Endothelial cell of umbilical vein (primary cell): ENCODE results near the gene PPFIBP2. TPM values are rescaled to one million over a fixed set of nuclear protein-coding genes. Genes with fewer than 3 reads are reported as not detected.

Experiments
- BruUV-seq: library from RNA; stranded (reverse); fragments of 400-500 nt; replicated peaks from 2 replicates; lab custom pipeline; 2021; lab: Mats Ljungman, UMichigan
- CTCF ChIA-PET: fragments of 300-600, 350-600 bp; sonication (Branson Sonifier 250); formaldehyde crosslinking; loops from one replicate; lab custom pipeline; 2021; ENCODE audit warnings: antibody characterized with exemption, inconsistent platforms; lab: Charles Lee
- POLR2A ChIA-PET: fragments of 300-600, 350-600 bp; sonication (Branson Sonifier 250); formaldehyde crosslinking; loops from one replicate; lab custom pipeline; 2021; ENCODE audit warnings: antibody characterized with exemption, inconsistent platforms; lab: Charles Lee
- DNase-seq: peaks from one replicate; pipeline ENCODE4 v3.0.0-alpha.2; 2011; ENCODE audit warnings: low read depth, low spot score
- FAIRE-seq: peaks from 2 replicates; lab custom pipeline; 2011; peaks lifted over from hg19 to GRCh38; lab: Jason Lieb, UNC
- H2AFZ ChIP-seq: 2 replicates; pipeline ENCODE4 v1.6.0; 2012; ENCODE audit warnings: low read depth, low read length, control low read depth, inconsistent platforms
- H3K27ac ChIP-seq: 2 replicates; pipeline ENCODE4 v1.5.1; 2011; ENCODE audit warnings: low read depth, mild to moderate bottlenecking, control low read depth, low read length, moderate library complexity; ENCODE audit not compliant: insufficient read depth
- H3K27me3 ChIP-seq, 2 experiments: 2 replicates each; pipeline versions ENCODE4 v1.6.0 to v1.6.1; 2011; ENCODE audit warnings: low read length in 2 of 2, mixed read lengths in 1 of 2; ENCODE audit not compliant: control insufficient read depth in 2 of 2, insufficient read depth in 2 of 2
- H3K36me3 ChIP-seq, 2 experiments: 2 replicates in 1 of 2; 3 replicates in 1 of 2; pipeline ENCODE4 v1.5.1; 2011; ENCODE audit warnings: low read length in 2 of 2, mild to moderate bottlenecking in 1 of 2, moderate library complexity in 1 of 2; ENCODE audit not compliant: control insufficient read depth in 2 of 2, insufficient read depth in 2 of 2; ENCODE audit errors: extremely low read depth in 1 of 2
- H3K4me1 ChIP-seq: 3 replicates; pipeline ENCODE4 v1.5.1; 2011; ENCODE audit warnings: mild to moderate bottlenecking, low read length; ENCODE audit not compliant: control insufficient read depth, insufficient read depth; ENCODE audit errors: extremely low read depth
- H3K4me2 ChIP-seq: 2 replicates; pipeline ENCODE4 v1.6.1; 2011; ENCODE audit warnings: low read length, control low read depth, mixed read lengths; ENCODE audit not compliant: insufficient read depth
- H3K4me3 ChIP-seq, 3 experiments: fragments of 200-600 bp in 1 of 3; sonication (generic), shearing (Covaris generic) in 1 of 3; replicated peaks in 1 of 3; 2 replicates each; pipeline ENCODE4 v1.5.1; 2011 to 2016; ENCODE audit warnings: control low read depth in 3 of 3, low read length in 3 of 3, mild to moderate bottlenecking in 2 of 3, inconsistent platforms in 1 of 3, low read depth in 1 of 3, moderate library complexity in 1 of 3; ENCODE audit not compliant: insufficient read depth in 1 of 3
- H3K79me2 ChIP-seq: 2 replicates; pipeline ENCODE4 v1.6.0; 2012; ENCODE audit warnings: low read length, inconsistent platforms; ENCODE audit not compliant: control insufficient read depth, insufficient read depth
- H3K9ac ChIP-seq: replicated peaks from 2 replicates; pipeline ENCODE3; 2011; ENCODE audit warnings: low read length, control low read depth; ENCODE audit not compliant: insufficient read depth; ENCODE audit errors: extremely low read depth
- H3K9me1 ChIP-seq: replicated peaks from 3 replicates; pipeline ENCODE4 v1.6.0; 2011; ENCODE audit warnings: mild to moderate bottlenecking, low read length; ENCODE audit not compliant: control insufficient read depth, insufficient read depth; ENCODE audit errors: extremely low read depth
- H3K9me3 ChIP-seq: replicated peaks from 2 replicates; pipeline ENCODE4 v1.5.1; 2012; ENCODE audit warnings: low read length, inconsistent platforms; ENCODE audit not compliant: control insufficient read depth, insufficient read depth
- H4K20me1 ChIP-seq: replicated peaks from 2 replicates; pipeline ENCODE3; 2011; ENCODE audit warnings: mild to moderate bottlenecking, low read length; ENCODE audit not compliant: control insufficient read depth, insufficient read depth; ENCODE audit errors: extremely low read depth
- EZH2 ChIP-seq: IDR thresholded peaks from 2 replicates; pipeline ENCODE4 v1.6.1; 2012; ENCODE audit warnings: borderline replicate concordance, low read depth, mild to moderate bottlenecking, moderate library complexity, low read length, inconsistent platforms; ENCODE audit not compliant: severe bottlenecking
- FOS ChIP-seq: IDR thresholded peaks from 2 replicates; pipeline ENCODE4 v1.6.1; 2011; ENCODE audit warnings: mild to moderate bottlenecking, low read length, moderate library complexity, borderline replicate concordance; ENCODE audit not compliant: insufficient read depth
- GATA2 ChIP-seq: IDR thresholded peaks from 2 replicates; pipeline ENCODE4 v1.7.0; 2011; ENCODE audit warnings: low read depth, mild to moderate bottlenecking, moderate library complexity, mixed read lengths, low read length; ENCODE audit not compliant: insufficient read length, insufficient read depth
- JUN ChIP-seq: IDR thresholded peaks from 2 replicates; pipeline ENCODE4 v1.6.1; 2011; ENCODE audit warnings: borderline replicate concordance, low read depth; ENCODE audit not compliant: insufficient read length, insufficient read depth
- MYC ChIP-seq: IDR thresholded peaks from one replicate; pipeline ENCODE4 v1.6.1; 2011; ENCODE audit warnings: mild to moderate bottlenecking, low read depth, low read length
- POLR2A ChIP-seq: IDR thresholded peaks from 2 replicates; pipeline ENCODE4 v1.6.1; 2012; ENCODE audit warnings: low read depth, mild to moderate bottlenecking, control low read depth, low read length
- POLR2AphosphoS5 ChIP-seq: IDR thresholded peaks from 2 replicates; pipeline ENCODE4 v1.6.1; 2012; ENCODE audit warnings: low read depth, mild to moderate bottlenecking, control low read depth, low read length, moderate library complexity; ENCODE audit not compliant: insufficient read depth
- dilution Hi-C: fragments of 300-500 bp; cut with MboI; formaldehyde crosslinking; loops from one replicate; pipeline ENCODE4 v1.15.0; 2019; ENCODE audit warnings: low sequenced_read_pairs; ENCODE audit not compliant: extremely low pct_ligation_motif_present
- intact Hi-C: fragments of 100-400 bp; cut with micrococcal nuclease; formaldehyde crosslinking; loops from one replicate; pipeline ENCODE4 v1.10.0; 2022
- polyA plus RNA-seq, 4 experiments: library from polyadenylated mRNA; depleted of rRNA in 3 of 4; stranded (reverse) in 3 of 4; unstranded in 1 of 4; fragments of >200 nt; gene quantifications; 2 replicates each; pipeline versions ENCODE4 v1.2.1 to v1.2.3, GENCODE V29; 2011 to 2012; ENCODE audit warnings: missing spikeins in 1 of 4
- total RNA-seq: library from RNA; stranded (reverse); gene quantifications from 2 replicates; pipeline ENCODE4 v1.2.3, GENCODE V29; 2021
- TF ChIP-seq, protein P1 (sequence below), 2 donors: IDR thresholded peaks; 1 replicate in 1 of 2; 2 replicates in 1 of 2; pipeline ENCODE4 v1.5.1; 2011; ENCODE audit warnings: low read length in 2 of 2, mild to moderate bottlenecking in 2 of 2, moderate library complexity in 2 of 2, control low read depth in 1 of 2, inconsistent platforms in 1 of 2, low read depth in 1 of 2; ENCODE audit not compliant: insufficient read depth in 1 of 2; ENCODE audit errors: extremely low read depth in 1 of 2
- TF ChIP-seq, protein P2 (sequence below): IDR thresholded peaks from 2 replicates; pipeline ENCODE4 v1.6.1; 2011; ENCODE audit not compliant: insufficient read depth, insufficient read length

Gene PPFIBP2
- total and polyA plus RNA-seq, 2 donors (not counting 3 experiments of a cell fraction or from before 2014, with no cell fraction given): 1.3 to 4.0 TPM

DNA sequence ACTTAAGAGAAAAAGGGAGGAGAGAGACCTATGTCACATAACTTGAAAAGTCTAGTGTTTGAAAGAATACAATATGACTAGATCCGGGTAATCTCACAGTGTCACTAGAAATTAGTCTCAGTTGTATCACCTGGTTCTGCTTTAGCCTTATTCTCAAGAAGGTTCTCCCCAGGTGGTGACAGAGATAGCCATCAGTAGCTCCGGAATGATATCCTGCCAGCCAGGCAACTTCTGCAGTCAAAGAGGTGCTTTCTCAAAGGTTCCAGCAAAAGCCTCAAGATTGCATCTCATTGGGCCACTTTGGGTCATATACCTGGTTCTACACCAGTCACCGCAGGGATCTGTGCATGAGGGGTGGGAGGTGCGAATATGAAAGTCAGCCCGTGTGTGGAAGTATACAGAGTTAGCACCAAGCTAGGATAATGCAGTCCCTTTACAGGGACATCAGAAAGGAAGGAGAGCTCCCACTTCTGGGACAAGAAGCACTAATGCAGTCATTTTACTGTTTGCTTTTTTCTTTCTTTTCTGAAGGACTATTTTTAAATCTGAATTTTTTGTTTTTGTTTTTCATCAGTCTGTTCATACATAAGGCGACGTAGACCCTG, 98.4 kb downstream of the PPFIBP2 start:
- H3K27ac ChIP-seq: no peak overlapping the region
- H3K9me3 ChIP-seq: no peaks in the 10 kb centered on the region
- H3K27me3 ChIP-seq: no peaks in the 10 kb centered on the region
- DNase-seq (no peak), FAIRE-seq (no peak)
- H4K20me1 ChIP-seq: no peaks in the 10 kb centered on the region
- H3K4me3 ChIP-seq: no peak overlapping the region
- H3K36me3 ChIP-seq: no peaks in the 10 kb centered on the region
- TF ChIP-seq MYC (no peak), JUN (no peak), GATA2 (no peak), EZH2 (no peak), POLR2AphosphoS5 (no peak), FOS (no peak), POLR2A (no peak)
- TF ChIP-seq, protein P1, sequence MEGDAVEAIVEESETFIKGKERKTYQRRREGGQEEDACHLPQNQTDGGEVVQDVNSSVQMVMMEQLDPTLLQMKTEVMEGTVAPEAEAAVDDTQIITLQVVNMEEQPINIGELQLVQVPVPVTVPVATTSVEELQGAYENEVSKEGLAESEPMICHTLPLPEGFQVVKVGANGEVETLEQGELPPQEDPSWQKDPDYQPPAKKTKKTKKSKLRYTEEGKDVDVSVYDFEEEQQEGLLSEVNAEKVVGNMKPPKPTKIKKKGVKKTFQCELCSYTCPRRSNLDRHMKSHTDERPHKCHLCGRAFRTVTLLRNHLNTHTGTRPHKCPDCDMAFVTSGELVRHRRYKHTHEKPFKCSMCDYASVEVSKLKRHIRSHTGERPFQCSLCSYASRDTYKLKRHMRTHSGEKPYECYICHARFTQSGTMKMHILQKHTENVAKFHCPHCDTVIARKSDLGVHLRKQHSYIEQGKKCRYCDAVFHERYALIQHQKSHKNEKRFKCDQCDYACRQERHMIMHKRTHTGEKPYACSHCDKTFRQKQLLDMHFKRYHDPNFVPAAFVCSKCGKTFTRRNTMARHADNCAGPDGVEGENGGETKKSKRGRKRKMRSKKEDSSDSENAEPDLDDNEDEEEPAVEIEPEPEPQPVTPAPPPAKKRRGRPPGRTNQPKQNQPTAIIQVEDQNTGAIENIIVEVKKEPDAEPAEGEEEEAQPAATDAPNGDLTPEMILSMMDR (IDR thresholded peaks at IDR 0.05; ENCODE audit: extremely low read depth in 1 of 2, insufficient read depth in 1 of 2, low read depth in 1 of 2, low read length in 2 of 2): no peak
- TF ChIP-seq, protein P2, sequence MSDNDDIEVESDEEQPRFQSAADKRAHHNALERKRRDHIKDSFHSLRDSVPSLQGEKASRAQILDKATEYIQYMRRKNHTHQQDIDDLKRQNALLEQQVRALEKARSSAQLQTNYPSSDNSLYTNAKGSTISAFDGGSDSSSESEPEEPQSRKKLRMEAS: no peak
- H3K9ac ChIP-seq: no peak overlapping the region
- dilution Hi-C loops (no loop called here), intact Hi-C loops (no loop called here)
- ChIA-PET POLR2A (no interaction called here), CTCF (interaction anchor here (0.7 to 2.5 kb wide), 4 partner anchors 15 to 45 kb away, joined by 3 to 8 read pairs (median 3); no protein-coding TSS in a partner anchor)
- H3K79me2 ChIP-seq: no peaks in the 10 kb centered on the region
- H2AFZ ChIP-seq: no peak overlapping the region
- no peaks in the 10 kb centered on the region for H3K9me1 ChIP-seq
- H3K4me1 ChIP-seq: no peaks in the 10 kb centered on the region
- H3K4me2 ChIP-seq: no peak overlapping the region
- BruUV-seq: no TSS peak
